Rectal smooth muscle tissue (tissue), 1 donor: ENCODE data around the gene UNC45A.

ENCODE experiments used
- H3K27ac ChIP-seq: one replicate; pipeline ENCODE4 v1.7.0; 2013; ENCODE audit warnings: low read depth, low read length, inconsistent platforms
- H3K27me3 ChIP-seq: one replicate; pipeline ENCODE4 v1.7.0; 2013; ENCODE audit warnings: low read length; ENCODE audit not compliant: control insufficient read depth, insufficient read depth
- H3K36me3 ChIP-seq: one replicate; pipeline ENCODE4 v1.7.0; 2013; ENCODE audit warnings: low read length; ENCODE audit not compliant: control insufficient read depth, insufficient read depth
- H3K4me1 ChIP-seq: one replicate; pipeline ENCODE4 v1.7.0; 2013; ENCODE audit warnings: low read length; ENCODE audit not compliant: control insufficient read depth, insufficient read depth
- H3K4me3 ChIP-seq: one replicate; pipeline ENCODE4 v1.7.0; 2013; ENCODE audit warnings: low read length
- H3K9ac ChIP-seq: one replicate; pipeline ENCODE4 v1.7.0; 2013; ENCODE audit warnings: low read length

UNC45A gene

GRCh38 chr15:90956274-90957030 is 21.4 kb downstream of the UNC45A start:
- peaks cover 12% of the 10 kb centered on the region for H3K36me3 ChIP-seq
- no peaks in the 10 kb centered on the region for H3K27me3 ChIP-seq
- peaks cover 8% of the 10 kb centered on the region for H3K4me1 ChIP-seq
- H3K27ac ChIP-seq = peak overlapping the region; percentile 53
- peak overlapping the region; percentile 77 for H3K4me3 ChIP-seq
- H3K9ac ChIP-seq = peak overlapping the region; percentile 32

DNA sequence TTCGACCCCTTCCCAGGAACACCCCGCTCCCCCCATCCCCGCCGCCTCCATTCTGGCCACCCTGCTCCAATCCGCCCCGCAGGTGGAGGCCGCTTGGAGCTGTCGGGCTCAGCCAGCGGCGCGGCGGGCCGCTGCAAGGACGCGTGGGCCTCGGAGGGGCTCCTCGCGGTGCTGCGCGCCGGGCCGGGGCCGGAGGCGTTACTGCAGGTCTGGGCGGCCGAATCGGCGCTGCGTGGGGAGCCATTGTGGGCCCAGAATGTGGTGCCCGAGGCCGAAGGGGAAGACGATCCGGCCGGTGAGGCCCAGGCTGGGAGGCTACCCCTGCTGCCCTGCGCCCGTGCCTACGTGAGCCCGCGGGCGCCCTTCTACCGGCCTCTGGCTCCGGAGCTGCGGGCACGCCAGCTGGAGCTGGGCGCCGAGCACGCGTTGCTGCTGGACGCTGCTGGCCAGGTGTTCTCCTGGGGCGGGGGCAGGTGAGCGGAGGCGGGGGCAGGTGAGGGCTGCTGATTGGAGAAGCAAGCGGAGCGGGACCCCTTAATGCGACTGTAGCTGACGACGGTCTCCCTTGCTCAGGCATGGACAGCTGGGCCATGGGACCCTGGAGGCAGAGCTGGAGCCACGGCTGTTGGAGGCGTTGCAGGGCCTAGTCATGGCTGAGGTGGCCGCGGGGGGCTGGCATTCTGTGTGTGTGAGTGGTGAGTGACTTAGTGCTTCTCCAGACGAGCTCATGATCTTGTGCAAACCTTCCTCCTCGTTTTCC is 22.1 kb downstream of the UNC45A start:
- Histone ChIP-seq H3K4me1 (peaks cover 8% of the 10 kb centered on the region), H3K36me3 (peaks cover 8% of the 10 kb centered on the region), H3K27ac (peak overlapping the region; percentile 53), H3K9ac (no peak overlapping the region), H3K4me3 (peak overlapping the region; percentile 77), H3K27me3 (no peaks in the 10 kb centered on the region)

DNA sequence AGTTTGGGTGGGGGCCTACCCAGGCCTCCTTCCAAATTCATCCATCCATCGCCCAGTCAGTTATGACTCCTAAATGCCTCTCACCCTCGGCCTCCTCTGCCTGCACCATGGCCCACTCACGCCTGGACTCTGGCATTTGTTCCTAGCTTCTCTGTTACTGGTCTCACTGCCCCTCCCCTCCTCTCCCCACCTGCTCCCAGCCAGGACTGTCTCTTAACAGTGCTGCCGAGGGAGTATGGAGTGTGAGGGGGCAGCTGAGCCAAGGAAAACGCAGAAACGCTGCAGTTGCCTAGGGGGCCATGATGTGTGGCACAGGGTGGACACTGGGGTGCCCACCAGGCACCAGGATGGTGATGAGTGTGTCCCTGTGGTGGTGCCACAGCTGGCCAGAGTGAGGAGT is 22.7 kb downstream of the UNC45A start:
- Histone ChIP-seq H3K36me3 (peaks cover 7% of the 10 kb centered on the region), H3K27me3 (no peaks in the 10 kb centered on the region), H3K9ac (no peak overlapping the region), H3K4me3 (peak overlapping the region; percentile 77), H3K4me1 (peaks cover 8% of the 10 kb centered on the region), H3K27ac (no peak overlapping the region)

DNA sequence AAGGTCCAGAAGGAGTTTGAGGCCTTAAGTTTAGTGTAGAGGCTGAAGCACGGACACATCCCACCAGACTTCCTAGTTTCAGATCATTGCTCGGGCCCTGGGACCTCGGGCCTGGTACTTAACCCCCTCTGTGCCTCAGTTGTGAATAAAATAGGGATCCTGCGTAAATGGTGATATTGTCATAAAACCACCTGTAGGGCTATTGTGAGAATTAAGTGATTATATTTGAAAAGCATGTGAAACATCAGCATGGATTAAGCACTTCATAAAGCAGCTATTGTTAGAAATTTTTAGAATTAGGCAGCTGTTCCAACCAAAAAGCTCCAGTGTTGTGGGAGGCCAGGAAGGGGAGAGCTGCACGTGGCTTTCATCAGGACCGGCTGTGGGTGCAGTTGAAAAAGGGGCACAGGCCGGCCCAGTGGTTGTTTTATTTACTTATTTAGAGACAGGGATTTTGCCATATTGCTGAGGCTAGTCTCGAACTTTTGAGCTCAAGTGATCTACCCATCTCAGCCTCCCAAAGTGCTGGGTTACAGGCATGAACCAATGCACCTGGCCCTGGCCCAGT is 24.0 kb downstream of the UNC45A start:
- no peak overlapping the region for H3K9ac ChIP-seq
- no peak overlapping the region for H3K27ac ChIP-seq
- H3K27me3 ChIP-seq = no peaks in the 10 kb centered on the region
- H3K4me1 ChIP-seq = peaks cover 8% of the 10 kb centered on the region
- H3K4me3 ChIP-seq = no peak overlapping the region
- no peaks in the 10 kb centered on the region for H3K36me3 ChIP-seq

DNA sequence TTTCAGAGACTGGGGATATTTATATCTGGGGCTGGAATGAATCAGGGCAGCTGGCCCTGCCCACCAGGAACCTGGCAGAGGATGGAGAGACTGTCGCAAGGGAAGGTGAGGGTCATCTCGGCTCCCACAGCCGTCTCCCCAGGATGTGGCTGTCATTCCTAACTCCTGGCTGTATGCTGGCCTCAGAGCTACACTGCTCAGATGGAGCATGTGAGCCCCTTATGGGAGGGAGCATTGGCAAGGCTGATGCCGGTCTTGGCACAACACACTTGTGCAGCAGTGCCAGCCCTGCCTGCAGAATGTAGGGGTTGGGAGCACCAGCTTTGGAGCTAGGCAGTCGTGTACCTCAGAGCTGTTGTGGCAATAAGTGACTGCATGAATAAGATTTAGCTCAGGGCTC is 24.8 kb downstream of the UNC45A start:
- Histone ChIP-seq H3K4me3 (no peak overlapping the region), H3K27ac (peak overlapping the region; percentile 75), H3K27me3 (no peaks in the 10 kb centered on the region), H3K4me1 (peaks cover 8% of the 10 kb centered on the region), H3K9ac (no peak overlapping the region), H3K36me3 (no peaks in the 10 kb centered on the region)

DNA sequence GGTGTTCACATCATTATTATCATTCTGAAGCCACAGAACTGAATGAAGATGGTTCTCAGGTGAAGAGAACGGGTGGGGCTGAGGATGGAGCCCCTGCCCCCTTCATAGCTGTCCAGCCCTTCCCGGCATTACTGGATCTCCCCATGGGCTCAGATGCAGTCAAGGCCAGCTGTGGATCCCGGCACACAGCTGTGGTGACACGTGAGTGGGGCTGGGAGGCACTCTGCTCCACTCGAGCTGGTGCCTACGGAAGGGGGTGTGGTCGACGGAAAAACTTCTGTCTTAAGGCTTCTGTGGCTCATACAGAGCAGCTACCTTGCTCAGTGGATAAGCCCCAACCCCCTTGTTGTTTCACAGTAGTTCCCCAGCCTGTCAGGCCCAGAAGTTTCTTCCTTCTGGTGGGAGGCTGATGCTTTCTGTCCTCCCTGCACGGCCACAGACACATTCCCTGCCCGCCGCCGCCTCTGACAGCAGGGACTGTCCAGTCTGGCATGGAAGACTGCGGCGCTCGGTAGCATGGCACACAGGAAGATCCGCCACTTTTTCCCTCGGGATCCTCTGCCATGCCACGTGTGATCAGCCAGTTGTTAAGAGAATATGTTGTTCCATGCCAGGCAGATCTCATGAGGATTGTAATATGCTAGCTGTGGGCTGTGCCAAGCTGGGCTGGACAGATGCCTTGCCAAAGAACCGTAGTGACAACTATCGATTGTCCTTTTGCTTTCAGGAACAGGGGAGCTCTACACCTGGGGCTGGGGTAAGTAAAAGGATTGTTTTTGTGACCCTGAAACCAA is 25.4 kb downstream of the UNC45A start:
- Histone ChIP-seq H3K4me3 (no peak overlapping the region), H3K9ac (no peak overlapping the region), H3K4me1 (peaks cover 8% of the 10 kb centered on the region), H3K36me3 (no peaks in the 10 kb centered on the region), H3K27ac (peak overlapping the region; percentile 75), H3K27me3 (no peaks in the 10 kb centered on the region)

GRCh38 chr15:90962021-90962420 is 26.9 kb downstream of the UNC45A start:
- H3K27me3 ChIP-seq = no peaks in the 10 kb centered on the region
- no peak overlapping the region for H3K27ac ChIP-seq
- no peak overlapping the region for H3K9ac ChIP-seq
- peaks cover 8% of the 10 kb centered on the region for H3K4me1 ChIP-seq
- H3K4me3 ChIP-seq = no peak overlapping the region
- peaks cover 5% of the 10 kb centered on the region for H3K36me3 ChIP-seq

- Histone ChIP-seq H3K36me3 (peaks cover 5% of the 10 kb centered on the region), H3K27me3 (no peaks in the 10 kb centered on the region), H3K4me3 (no peak overlapping the region), H3K27ac (no peak overlapping the region), H3K4me1 (no peaks in the 10 kb centered on the region), H3K9ac (no peak overlapping the region)
These were observed 31.2 kb downstream of the UNC45A start for GRCh38 chr15:90966262-90966661.

DNA sequence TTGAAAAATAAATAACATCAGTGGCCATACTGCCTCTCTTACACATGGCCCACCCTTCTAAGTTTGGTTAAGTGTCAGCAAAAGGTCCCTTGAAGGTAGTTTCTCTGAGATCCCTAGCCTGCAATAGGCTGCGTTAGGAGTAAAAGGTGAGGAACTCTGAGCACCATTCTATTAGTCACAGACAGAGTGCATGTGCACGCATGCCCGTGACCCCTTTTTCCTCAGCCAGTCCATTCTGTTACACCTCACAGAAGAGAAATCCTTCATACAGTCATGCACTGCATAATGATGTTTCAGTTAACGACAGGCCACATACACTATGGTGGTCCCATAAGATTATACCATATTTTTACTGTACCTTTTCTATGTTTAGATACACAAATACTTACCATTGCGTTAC is 32.1 kb downstream of the UNC45A start:
- Histone ChIP-seq H3K4me1 (no peaks in the 10 kb centered on the region), H3K27me3 (no peaks in the 10 kb centered on the region), H3K9ac (no peak overlapping the region), H3K4me3 (no peak overlapping the region), H3K27ac (no peak overlapping the region), H3K36me3 (peaks cover 5% of the 10 kb centered on the region)

GRCh38 chr15:90968434-90968833 is 33.3 kb downstream of the UNC45A start:
- H3K27ac ChIP-seq = no peak overlapping the region
- no peaks in the 10 kb centered on the region for H3K27me3 ChIP-seq
- no peak overlapping the region for H3K9ac ChIP-seq
- H3K4me3 ChIP-seq = no peak overlapping the region
- peaks cover 5% of the 10 kb centered on the region for H3K36me3 ChIP-seq
- H3K4me1 ChIP-seq = no peaks in the 10 kb centered on the region

DNA sequence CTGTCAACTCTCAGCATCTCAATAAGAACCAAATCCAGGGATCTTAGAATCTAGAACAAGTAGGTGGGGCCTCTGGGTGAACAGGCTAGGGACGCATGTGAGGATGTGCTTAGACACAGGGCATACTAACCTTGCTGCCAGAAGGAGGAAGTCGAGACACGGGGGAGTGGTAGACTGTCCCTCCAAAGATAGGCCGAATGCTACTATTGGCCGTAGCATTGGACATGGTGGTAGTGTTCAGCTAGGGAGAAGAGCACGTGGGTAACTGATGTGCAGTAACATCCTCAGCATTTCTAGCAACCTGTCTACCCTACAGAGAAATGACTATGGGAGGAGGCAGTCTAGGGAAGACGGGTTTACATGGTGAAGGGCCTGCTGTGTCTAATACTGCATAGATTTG is 35.2 kb downstream of the UNC45A start:
- Histone ChIP-seq H3K9ac (no peak overlapping the region), H3K36me3 (peaks cover 5% of the 10 kb centered on the region), H3K27me3 (no peaks in the 10 kb centered on the region), H3K27ac (no peak overlapping the region), H3K4me1 (no peaks in the 10 kb centered on the region), H3K4me3 (no peak overlapping the region)

DNA sequence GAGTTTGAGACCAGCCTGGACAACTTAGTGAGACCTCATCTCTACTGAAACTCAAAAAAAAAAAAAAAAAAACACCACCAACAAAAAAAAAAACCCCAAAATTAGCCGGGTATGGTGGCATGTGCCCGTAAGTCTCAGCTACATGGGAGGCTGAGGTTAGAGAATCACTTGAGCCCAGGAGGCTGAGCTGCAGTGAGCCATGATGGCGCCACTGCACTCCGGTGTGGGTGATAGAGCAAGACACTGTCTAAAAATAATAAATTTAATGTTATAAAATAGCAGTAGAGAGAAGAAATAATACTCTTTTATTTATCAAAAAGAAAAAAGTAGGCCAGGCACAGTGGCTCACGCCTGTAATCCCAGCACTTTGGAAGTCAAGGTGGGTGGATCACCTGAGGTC is 37.0 kb downstream of the UNC45A start:
- Histone ChIP-seq H3K27ac (no peak overlapping the region), H3K4me3 (no peak overlapping the region), H3K9ac (no peak overlapping the region), H3K36me3 (no peaks in the 10 kb centered on the region), H3K4me1 (no peaks in the 10 kb centered on the region), H3K27me3 (no peaks in the 10 kb centered on the region)
